Measurements from ENCODE around the gene CA11.
"Not testable (repeated sequence)": the region's sequence is repeated elsewhere in the genome, so short reads cannot be mapped to it uniquely, and the experiment has no call there.

The CA11 gene

DNA sequence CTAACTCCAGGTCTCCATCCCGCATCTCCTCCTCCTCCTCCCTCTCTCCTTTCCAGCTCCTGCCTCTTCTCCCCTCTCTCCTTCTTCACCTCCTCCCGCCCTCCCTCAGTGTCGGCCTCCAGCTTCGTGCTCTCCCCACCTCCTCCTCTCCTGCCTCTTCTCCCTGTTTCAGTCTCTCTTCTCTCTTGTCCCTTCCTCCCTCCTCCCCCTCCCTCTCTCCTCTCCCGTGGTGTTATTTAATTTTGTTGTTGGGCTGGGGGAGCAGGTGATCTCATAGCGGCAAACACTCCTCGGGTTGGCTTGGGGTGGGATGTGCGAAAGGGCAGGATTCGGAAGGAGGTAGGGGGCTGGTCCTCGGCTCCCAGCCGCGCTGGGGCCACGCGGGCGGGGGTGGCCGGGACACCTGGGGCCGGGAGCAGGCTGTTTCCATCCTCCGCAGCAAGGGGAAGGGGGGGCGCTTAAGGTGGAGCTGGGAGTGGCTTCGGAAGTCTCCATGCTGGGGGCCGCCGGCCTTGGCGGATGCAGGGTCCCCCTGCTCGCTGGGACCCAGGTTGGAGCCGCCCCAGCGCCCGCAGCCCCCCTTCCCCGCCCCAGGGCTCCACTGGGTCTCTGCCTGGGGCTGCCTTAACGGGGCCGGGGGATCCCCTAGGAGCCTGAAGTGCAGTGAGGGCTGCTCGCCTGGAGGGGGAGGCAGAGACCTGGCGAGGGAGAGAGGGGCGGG is at the start of gene CA11:
CA11 (minus strand) TSS at position 187 of the 721 bp plus-strand sequence. CDS start 555 bp downstream, outside the sequence.
- DNase-seq, result peak; percentile 92

DNA sequence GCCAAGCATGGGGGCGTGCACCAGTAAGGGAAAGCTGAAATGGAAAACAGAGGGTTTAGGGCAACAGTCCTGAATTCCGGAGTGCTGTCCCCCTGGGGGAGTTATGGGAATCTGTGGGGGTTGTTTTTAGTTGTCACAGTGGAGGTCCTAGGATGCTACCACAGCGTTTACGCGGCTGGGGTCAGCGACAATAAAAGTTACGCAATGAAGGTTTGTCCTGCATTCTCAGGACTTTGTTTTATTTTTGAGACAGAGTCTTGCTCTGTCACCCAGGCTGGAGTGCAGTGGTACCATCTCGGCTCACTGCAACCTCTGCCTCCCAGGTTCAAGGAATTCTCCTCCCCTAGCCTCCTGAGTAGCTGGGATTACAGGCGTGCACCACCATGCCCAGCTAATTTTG is 47.6 kb upstream of the CA11 start:
- DNase-seq, result not testable (repeated sequence)

DNA sequence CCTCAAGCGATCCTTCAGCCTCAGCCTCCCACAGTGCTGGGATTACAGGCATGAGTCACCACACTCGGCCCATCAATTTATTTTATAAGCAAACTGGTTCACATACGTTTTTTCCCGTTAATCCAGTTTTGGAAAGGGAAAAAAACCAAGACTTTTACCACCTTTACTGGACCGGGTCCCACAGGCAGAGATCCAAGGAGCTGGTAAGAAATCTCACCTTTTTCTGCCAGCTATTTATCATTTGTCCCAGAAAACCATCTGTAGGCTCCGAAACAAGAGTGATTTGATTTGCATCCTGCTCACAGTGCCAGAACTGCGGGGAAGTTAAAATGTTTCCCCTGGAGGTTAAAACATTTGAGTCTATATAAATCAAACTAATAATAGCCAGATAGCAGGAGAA is 43.5 kb upstream of the CA11 start:
- DNase-seq, result no peak

DNA sequence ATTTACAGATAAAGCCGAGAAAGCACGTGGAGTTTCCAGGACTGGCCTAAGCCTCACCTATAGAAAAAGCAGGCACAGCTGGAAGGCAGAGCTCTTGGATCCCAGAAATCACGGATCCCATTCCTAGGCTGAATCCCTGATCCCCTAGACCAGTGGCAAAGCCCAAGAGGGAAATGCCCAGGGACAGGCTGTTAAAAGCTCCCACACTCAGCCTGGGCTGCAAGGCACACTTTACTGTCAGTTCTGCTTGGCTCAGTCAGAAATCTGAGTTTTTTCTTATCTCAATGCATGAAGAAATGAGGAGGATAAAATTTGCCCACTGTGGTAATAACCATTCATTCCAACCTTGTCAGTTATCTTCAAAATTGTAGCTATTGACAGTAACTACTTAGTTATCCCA is 41.8 kb upstream of the CA11 start:
- DNase-seq, result no peak

DNA sequence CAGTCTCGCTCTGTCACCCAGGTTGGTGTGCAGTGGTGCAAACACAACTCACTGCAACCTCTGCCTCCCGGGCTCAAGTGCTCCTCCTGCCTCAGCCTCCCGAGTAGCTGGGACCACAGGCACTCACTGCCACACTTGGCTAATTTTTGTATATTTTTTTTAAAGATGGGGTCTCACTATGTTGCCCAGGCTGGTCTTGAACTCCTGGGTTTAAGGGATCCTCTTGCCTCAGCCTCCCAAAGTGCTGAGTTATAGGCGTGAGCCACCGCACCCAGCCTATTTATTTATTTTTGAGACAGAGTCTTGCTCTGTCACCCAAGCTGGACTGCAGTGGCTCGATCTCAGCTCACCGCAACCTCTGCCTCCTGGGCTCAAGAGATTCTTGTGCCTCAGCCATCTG is 40.6 kb upstream of the CA11 start:
- DNase-seq, result not testable (repeated sequence)

DNA sequence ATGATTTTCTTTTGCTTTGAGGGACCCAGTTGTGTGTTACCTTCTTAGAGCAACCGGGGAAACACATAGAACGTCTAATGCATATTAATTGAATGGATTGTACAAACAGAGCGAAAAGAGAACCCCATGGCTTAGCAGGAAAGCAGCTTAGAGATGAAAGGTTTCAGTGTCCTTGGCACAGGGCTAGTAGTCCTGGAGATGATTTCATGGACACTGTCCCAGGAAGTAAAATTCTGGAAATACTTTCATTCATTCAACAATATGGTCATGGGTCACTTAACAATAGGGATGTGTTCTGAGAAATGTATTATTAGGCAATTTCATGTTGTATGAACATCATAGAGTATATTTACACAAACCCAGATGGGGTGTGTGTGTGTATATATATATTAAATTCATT is 40.1 kb upstream of the CA11 start:
- no peak for DNase-seq

DNA sequence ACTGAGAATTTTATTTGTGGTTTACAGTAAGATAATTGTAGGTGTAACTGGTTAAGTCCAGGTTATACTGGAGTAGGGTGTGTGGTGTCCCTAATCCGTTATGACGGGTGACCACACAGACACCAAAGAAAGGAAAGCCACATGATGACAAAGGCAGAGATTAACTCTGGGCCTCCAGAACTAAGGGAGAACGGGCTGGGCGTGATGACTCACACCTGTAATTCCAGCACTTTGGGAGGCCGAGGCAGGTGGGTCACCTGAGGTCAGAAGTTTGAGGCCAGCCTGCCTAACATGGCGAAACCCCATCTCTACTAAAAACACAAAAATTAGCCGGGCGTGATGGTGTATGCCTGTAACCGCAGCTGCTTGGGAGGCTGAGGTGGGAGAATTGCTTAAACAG is 39.6 kb upstream of the CA11 start:
- DNase-seq, result no peak

DNA sequence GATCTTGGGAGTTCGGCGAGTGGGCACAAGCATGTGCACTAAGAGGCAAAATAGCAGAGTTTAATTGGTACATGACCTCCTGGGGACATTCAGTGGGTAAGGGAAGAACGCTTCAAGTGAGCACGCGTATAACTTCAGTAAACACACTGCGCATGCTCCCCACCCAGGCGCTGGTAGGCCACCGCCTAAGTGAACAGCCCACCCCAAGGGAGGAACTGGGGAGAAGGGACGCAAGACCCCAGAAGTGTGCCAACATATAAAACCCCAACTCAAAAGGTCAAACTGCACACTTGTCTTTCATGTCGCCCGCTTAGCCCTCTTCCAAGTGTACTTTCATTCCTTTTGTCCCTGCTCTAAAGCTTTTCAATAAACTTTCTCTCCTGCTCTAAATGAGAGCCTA is 37.4 kb upstream of the CA11 start:
- peak; percentile 53 for DNase-seq

DNA sequence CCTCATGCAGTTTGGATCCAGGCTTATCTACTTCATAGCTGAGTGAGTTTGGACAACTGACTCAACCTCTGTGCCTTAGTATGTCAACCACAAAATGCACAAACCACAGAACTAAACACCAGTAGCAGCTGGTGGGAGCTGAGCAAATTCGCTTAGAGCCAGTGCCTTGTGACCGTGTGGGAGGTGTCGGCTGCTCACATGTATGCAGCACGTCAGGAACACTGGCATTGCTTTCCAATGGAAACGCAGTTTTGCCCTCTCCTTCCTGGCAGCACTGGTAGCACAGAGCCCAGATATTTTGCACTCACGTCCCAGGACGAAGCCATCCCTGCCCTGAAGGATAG is 35.1 kb upstream of the CA11 start:
- DNase-seq, result no peak

DNA sequence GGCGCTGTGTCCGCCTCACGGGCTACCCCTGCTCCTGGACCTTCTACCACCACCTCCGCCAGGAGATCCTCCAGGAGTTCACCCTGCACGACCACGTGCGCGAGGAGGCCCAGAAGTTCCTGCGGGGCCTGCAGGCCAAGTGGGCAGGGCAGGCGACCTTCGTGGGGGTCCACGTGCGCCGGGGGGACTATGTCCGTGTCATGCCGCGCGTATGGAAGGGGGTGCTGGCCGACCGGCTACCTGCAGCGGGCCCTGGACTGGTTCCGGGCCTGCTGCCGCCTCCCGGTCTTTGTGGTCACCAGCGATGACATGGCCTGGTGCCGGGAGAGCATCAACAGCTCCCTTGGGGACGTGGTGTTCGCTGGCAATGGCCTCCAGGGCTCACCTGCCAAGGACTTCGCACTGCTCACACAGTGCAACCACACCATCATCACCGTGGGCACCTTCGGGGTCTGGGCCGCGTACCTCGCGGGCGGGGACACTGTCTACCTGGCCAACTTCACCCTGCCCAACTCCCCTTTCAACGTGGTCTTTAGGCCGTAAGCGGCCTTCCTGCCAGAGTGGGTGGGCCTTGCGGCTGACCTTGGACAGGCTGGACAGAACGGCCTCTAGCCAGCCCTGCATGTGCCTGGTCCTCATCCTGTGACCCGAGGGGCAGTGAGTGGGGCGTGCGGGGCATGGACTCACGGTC is 34.6 kb upstream of the CA11 start:
- DNase-seq, result no peak

DNA sequence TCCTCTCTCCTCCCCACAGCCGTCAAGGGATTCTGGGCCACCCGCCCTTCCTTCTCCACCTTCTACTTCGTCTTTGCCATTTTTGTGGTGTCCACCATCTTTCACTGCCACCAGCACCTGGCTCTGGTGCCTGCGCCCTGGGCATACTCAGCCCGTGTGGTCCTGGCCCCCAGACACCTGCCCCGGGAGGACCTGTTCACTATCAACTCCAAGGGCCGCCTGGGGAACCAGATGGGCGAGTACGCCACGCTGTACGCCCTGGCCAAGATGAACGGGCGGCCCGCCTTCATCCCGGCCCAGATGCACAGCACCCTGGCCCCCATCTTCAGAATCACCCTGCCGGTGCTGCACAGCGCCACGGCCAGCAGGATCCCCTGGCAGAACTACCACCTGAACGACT is 34.0 kb upstream of the CA11 start:
- not testable (repeated sequence) for DNase-seq

DNA sequence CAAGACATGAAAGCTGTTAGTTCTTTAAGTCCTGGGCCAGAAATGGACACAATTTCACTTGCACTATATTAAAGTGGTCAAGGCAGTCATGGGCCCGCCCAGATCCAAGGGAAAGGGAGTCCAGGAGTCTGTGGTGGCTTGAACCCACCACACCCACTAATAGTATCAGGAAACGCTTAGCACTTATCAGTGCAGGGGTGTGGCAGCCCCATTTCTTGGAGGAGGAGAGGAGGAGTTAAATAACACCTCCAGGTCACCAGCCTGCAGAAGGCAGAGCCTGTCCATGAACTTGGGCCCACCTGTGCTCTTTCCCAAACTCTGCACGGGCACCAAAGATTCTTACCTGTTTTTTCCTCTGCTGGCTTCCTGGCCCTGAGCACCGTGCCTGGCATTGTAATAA is 32.2 kb upstream of the CA11 start:
- DNase-seq, result no peak

DNA sequence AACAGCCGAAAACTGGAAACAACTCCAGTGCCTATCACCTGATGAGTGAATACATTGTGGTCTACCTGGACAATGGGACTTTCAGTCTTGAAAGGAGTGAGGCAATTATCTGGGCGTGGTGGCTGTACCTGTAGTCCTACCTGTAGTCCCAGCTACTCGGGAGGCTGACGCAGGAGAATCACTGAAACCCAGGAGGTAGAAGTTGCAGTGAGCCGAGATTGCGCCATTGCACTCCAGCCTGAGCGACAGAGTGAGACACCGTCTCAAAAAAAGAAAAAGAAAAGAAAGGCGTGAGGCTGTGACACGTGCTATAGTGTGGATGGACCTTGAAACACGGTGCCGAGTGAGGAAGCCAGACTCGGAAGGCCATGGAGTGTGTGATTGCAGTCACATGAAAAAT is 30.9 kb upstream of the CA11 start:
- DNase-seq, result no peak

DNA sequence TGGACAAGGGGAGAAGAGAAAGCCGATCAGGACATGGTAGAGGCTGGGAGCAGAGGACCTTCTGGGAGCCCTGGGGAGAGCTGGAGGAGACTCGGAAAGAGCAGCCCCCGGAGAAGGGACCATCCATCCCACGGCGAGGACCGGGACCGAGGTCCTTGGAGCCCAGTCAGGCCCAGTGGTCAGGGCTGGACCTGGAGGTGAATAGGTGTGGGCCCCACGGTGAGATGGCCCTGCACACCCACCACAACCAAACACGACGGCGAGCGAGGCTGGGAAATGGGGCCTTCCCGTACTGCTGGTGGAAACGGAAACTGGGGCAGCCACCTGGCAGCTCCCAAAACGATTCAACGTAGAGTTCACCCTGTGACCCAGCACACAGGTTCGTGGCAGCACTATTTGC is 30.5 kb upstream of the CA11 start:
- DNase-seq, result no peak

DNA sequence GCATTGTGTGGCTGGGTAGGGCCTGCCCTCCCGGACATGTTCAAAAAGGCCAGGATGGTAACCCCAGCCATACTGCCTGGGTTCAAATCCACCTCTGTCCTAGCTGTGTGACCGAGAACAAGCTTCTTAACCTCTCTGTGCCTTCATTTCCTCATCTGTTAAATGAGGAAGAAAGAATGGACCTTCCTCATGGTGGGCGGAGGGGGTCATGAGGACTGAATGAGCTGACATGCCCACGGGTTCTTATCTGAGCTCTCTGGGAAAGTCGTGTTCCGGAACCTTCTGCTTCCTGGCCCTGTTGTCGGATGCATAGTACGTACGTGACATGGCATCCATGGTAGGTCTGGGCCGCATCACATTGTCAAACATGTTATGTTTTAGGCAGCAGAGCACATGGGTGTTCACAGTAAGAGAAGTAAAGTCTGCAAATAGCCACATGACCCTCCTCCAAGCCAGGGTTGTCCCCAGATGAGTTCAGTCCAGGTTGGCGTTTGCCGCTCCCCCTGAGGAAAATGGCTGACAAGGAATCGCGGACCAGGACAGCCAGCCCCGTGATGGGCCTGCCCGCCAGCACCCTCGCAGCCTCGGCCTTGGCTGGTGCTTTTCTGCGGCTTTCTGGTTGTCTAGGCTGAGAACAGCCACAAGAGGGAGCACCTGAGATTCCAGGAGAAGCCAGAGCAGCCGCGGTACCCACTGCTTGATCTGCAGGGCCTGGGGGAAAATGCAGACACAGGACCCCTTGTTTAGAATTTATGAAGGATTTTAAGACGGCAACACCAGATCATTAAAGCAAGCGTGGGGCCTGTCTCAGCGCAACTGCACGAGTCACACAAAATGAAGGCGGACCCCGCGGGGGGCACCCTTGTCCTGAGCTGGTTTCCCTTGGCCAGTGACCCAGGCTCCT is 29.2 kb upstream of the CA11 start:
- DNase-seq, result peak; percentile 78

DNA sequence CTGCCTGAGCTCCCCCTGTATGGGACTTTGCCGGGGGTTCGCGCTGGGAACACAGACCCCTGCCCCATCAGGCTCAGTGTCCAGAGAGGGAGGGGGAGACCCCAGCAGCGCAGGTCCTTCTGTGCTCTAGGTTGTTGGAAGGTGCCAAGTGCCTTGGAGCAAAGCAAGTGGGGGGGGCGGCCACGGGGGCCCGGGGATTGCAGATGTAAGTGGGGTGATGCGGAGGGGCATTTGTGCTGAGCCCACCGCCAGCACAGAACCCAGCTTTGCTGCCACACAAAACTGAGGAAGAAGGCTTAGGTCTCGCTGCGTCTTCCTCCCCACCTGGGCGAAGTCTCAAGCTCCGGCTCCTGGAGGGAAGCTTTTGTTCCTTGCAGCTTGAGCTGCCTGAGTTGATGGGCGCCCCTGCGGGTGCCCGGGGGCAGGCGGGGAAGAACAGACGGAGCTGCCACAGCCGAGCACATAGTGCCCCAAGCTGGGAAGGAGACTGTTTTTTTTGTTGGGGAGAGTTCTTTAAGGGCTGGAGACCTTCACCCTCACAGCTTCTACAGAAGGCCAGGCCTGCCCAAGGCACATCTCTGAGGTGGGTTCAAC is 28.3 kb upstream of the CA11 start:
- no peak for DNase-seq

DNA sequence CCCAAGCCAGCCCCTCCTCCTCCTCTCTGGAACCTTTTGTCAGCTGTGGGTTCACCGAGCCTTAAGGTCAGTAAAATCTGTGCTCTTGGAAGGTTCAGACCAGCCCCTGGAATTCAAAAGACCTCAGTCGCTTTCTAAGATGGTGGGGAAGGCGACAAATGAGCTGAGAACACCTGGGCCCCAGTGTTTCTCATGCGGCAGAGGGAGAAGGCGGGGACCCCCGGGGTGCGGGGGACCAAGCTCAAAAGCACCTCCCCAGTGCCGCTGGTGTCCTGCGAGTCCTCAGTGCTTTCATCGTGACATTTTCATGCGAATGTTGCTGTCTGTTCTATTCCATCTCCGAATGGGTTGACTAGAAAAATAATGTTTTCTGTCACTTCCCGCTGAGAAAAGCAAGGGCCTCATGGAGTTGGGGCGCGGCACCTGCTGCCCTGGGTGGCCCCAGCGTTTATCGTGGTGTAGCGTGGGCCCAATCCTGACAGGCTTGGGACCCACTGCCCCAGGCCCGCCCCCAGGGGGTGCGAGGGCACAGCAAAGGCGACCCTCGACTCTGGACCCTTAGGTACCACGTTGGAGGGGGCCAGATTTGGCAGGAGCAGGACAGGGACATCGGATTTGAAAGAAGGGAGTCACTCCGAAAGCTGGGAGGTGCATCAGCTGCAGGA is 27.6 kb upstream of the CA11 start:
- DNase-seq, result no peak

DNA sequence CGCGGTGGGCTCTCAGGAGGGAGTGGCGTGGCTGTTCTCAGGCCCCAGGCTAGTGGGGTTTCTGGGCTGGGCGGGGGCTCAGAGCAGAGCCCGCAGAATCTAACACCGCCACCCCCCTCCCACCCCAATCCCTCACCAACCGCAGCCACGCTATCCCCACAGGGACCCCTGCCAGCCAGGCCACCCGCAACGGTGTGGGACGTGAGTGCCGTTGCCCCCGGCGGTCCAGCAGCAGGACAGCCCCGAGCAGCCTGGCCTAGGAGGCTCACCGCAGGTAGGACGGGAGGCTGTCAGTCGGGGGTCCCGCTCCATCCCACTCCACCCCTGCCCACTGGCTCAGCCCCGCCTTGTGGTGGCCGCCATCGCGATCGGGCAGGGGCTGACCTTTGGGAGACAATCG is 27.0 kb upstream of the CA11 start, which contains the start of gene NTN5:
NTN5 (minus strand) TSS at position 24 of the 400 bp plus-strand sequence. CDS start 2,031 bp downstream, outside the sequence.
- DNase-seq, result no peak

DNA sequence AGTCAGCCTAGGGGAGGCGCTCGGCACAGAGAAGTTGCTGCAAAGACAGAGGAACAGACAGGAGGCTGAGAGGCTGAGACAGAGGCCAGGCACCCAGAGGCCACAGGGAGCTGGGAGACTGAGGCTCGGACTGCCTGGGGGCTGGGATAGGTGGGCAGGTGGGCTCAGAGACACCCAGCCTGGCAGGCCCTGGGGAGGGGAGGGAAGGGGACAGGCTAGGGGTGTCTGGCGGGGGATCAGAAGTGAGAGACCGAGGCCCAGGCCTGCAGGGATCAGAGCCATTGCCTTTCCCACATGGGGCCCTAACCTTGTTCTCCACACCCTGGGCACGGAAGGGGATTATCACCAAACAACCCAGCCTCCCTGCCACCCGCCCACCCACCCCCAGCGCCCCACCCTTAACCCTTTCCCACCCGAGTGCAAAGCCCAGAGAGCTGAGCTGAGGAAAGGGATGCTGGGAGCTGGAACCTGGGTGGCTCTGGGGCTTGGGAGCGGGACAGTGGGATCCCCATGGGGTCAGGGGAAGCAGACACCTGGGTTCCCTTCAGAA is 25.5 kb upstream of the CA11 start:
- DNase-seq, result no peak

DNA sequence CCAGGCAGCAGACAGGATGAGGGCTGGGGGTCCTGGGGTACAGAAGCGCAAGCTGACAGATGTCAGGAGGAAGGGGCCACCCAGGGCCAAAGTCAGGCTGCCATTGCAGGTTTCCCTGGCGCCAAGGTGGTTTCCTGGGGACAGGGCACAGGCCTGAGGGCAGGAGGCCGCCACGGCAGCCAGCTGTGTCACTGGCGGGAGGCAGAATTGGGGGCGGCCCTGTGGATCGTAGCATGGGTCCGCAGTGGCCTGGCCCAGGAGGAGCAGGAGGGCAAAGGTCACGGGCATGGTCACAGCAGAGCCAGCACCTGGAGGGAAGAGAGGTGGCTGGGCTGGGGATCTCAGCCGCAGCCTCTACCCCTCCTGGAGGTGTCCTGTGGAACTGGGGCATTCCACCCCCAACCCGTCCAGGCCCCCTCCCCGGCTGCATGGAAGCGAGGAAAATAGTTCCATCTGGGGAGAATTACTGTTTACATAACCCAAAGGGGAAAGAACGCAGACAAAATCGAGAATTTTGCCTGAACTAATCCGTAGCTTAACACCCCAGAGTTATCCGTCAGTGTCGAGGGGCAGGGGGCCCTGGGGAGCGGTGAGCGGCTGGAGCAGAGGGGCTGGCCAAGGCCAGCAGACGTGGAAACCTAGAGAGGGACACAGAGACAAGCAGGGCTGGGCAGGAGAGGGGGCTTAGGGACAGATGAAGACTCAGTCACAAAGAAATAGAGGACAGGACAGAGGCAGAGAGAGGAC is 24.9 kb upstream of the CA11 start:
- no peak for DNase-seq

DNA sequence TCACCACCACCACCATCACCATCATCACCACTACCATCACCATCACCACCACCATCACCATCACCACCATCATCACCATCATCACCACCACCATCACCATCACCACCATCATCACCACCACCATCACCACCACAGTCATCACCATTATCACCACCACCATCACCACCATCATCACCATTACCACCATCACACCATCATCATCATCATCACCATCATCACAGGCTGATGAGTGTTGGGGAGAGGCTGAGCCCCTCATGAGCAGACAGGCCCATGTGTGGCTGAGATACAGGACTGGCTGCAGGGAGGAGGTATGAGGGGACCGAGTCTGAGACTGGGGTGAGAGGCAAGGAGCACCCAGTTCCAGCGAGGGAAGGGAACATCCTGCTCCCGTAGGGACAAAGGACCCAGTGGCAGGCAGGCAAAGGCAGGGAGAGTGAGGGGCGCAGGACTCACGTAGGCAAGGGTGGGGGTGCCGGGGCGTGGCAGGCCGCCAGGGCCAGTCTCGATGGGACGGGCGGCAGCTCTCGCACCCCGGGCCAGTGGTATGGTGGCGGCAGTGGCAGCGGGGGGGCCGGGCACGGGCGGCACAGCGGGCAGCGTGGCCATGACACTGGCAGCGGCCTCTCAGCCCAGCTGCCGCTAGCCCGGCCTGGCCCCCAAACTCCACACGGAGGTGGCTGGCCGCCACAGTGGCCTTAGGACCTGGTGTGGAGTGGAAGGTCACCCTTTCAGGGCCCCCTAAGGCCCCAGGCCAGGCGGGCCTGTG is 24.1 kb upstream of the CA11 start:
- DNase-seq, result no peak
